SU-DHL-6 (cell line): Measurements from ENCODE around the gene MYLK.

Experiments used
- EZH2phosphoT487 ChIP-seq: fragments of 200-600 bp; sonication (generic), shearing (Covaris generic); conservative IDR thresholded peaks from 2 replicates; pipeline ENCODE4 v1.6.1; 2018; ENCODE audit warnings: mild to moderate bottlenecking, antibody characterized with exemption, low read length, moderate library complexity, mixed read lengths
- TF ChIP-seq, protein P1 (sequence below): fragments of 200-600 bp; sonication (generic); IDR thresholded peaks from one replicate; pipeline ENCODE4 v1.5.1; 2017; ENCODE audit warnings: antibody characterized with exemption, mild to moderate bottlenecking, low read length, moderate library complexity; ENCODE audit not compliant: insufficient read depth, poor library complexity, severe bottlenecking

DNA sequence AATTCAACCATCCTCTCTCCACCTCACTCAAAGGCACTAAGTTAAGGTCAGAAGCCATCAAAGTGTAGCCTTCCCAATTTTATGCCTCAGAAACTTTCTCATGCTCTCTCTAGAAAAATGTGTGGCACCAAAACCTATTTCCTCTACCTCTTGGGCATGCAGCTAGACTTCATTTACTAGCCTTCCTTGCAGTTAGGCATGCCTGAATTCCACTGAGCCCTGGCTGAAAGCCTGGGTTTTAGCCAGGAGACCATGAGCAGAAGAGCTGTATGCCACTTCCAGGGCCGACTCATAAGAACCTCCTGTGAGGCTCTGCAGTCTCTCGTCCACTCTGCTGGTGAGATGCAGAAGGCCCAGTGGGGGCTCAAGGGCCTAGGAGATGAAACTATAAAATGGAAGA, 145.0 kb downstream of the MYLK start:
- TF ChIP-seq, protein P1, sequence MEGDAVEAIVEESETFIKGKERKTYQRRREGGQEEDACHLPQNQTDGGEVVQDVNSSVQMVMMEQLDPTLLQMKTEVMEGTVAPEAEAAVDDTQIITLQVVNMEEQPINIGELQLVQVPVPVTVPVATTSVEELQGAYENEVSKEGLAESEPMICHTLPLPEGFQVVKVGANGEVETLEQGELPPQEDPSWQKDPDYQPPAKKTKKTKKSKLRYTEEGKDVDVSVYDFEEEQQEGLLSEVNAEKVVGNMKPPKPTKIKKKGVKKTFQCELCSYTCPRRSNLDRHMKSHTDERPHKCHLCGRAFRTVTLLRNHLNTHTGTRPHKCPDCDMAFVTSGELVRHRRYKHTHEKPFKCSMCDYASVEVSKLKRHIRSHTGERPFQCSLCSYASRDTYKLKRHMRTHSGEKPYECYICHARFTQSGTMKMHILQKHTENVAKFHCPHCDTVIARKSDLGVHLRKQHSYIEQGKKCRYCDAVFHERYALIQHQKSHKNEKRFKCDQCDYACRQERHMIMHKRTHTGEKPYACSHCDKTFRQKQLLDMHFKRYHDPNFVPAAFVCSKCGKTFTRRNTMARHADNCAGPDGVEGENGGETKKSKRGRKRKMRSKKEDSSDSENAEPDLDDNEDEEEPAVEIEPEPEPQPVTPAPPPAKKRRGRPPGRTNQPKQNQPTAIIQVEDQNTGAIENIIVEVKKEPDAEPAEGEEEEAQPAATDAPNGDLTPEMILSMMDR: no peak
- no peak for TF ChIP-seq EZH2phosphoT487
